H1 (cell line): ENCODE results near the gene TMEM147. TPM values are rescaled to one million over a fixed set of nuclear protein-coding genes. Genes with fewer than 3 reads are reported as not detected.

Source experiments
- CTCF ChIA-PET: fragments of 300-600 bp; sonication (Branson Sonifier 250); formaldehyde crosslinking; loops from one replicate; lab custom pipeline; 2021; ENCODE audit not compliant: partially characterized antibody; lab: Charles Lee
- POLR2A ChIA-PET: fragments of 300-600 bp; sonication (Branson Sonifier 250); formaldehyde crosslinking; loops from one replicate; lab custom pipeline; 2021; ENCODE audit warnings: inconsistent platforms; ENCODE audit not compliant: partially characterized antibody; lab: Charles Lee
- DNase-seq, 2 experiments: peaks; one replicate each; pipeline versions ENCODE4 v3.0.0 to v3.0.0-alpha.2; 2010 to 2022; ENCODE audit warnings: low spot score in 2 of 2, low read depth in 1 of 2, mixed read lengths in 1 of 2
- FAIRE-seq: peaks from 2 replicates; lab custom pipeline; 2011; peaks lifted over from hg19 to GRCh38; lab: Jason Lieb, UNC
- H2AFZ ChIP-seq: 2 replicates; pipeline ENCODE4 v1.8.1; 2012; ENCODE audit warnings: low read length, inconsistent platforms
- H2AK5ac ChIP-seq: 2 replicates; pipeline ENCODE4 v1.6.1; 2013; ENCODE audit warnings: low read depth, low read length
- H2BK120ac ChIP-seq: replicated peaks from 2 replicates; pipeline ENCODE3; 2013; ENCODE audit warnings: low read depth, low read length, inconsistent platforms
- H2BK12ac ChIP-seq: 2 replicates; pipeline ENCODE4 v1.6.1; 2013; ENCODE audit warnings: low read depth, low read length
- H2BK15ac ChIP-seq: 2 replicates; pipeline ENCODE4 v1.6.1; 2013; ENCODE audit warnings: low read length
- H2BK20ac ChIP-seq: 2 replicates; pipeline ENCODE4 v1.6.1; 2013; ENCODE audit warnings: low read length
- H2BK5ac ChIP-seq: 2 replicates; pipeline ENCODE4 v1.6.1; 2013; ENCODE audit warnings: low read depth, low read length
- H3K14ac ChIP-seq: 2 replicates; pipeline ENCODE4 v1.6.1; 2013; ENCODE audit warnings: inconsistent platforms; ENCODE audit not compliant: insufficient read length
- H3K18ac ChIP-seq: 2 replicates; pipeline ENCODE4 v1.6.1; 2013; ENCODE audit warnings: low read length; ENCODE audit errors: extremely low read depth
- H3K23ac ChIP-seq: 2 replicates; pipeline ENCODE4 v1.6.1; 2013; ENCODE audit warnings: inconsistent platforms; ENCODE audit not compliant: insufficient read length
- H3K23me2 ChIP-seq: 2 replicates; pipeline ENCODE4 v1.6.1; 2013; ENCODE audit warnings: low read depth, low read length
- H3K27ac ChIP-seq: 2 replicates; pipeline ENCODE4 v1.6.1; 2011; ENCODE audit warnings: low read depth, low read length, inconsistent platforms
- H3K27me3 ChIP-seq, 4 experiments: replicated peaks in 1 of 4; 1 replicate in 1 of 4; 2 replicates in 3 of 4; pipeline versions ENCODE4 v1.6.1 to v1.8.1; 2011 to 2013; ENCODE audit warnings: low read length in 3 of 4, mild to moderate bottlenecking in 3 of 4, inconsistent platforms in 2 of 4, mixed read lengths in 2 of 4, moderate library complexity in 1 of 4; ENCODE audit not compliant: control insufficient read depth in 3 of 4, insufficient read depth in 3 of 4; ENCODE audit errors: extremely low read depth in 1 of 4
- H3K36me3 ChIP-seq, 4 experiments: 2 replicates each; pipeline versions ENCODE4 v1.6.1 to v1.8.1; 2011 to 2013; ENCODE audit warnings: mild to moderate bottlenecking in 4 of 4, low read length in 3 of 4, moderate library complexity in 2 of 4, control low read depth in 1 of 4, inconsistent platforms in 1 of 4; ENCODE audit not compliant: insufficient read depth in 4 of 4, control insufficient read depth in 2 of 4
- H3K4ac ChIP-seq: replicated peaks from 2 replicates; pipeline ENCODE3; 2013; ENCODE audit warnings: low read length, low read depth, mixed read lengths, inconsistent platforms; ENCODE audit not compliant: insufficient read length
- H3K4me1 ChIP-seq, 4 experiments: replicated peaks in 1 of 4; 1 replicate in 1 of 4; 2 replicates in 3 of 4; pipeline versions ENCODE4 v1.6.1 to v1.8.1; 2011 to 2013; ENCODE audit warnings: low read length in 3 of 4, inconsistent platforms in 2 of 4, mixed read lengths in 1 of 4; ENCODE audit not compliant: insufficient read depth in 4 of 4, control insufficient read depth in 3 of 4
- H3K4me2 ChIP-seq, 2 experiments: 2 replicates each; pipeline versions ENCODE4 v1.6.1 to v1.8.1; 2011 to 2013; ENCODE audit warnings: low read depth in 2 of 2, low read length in 2 of 2, control low read depth in 1 of 2, inconsistent platforms in 1 of 2, mild to moderate bottlenecking in 1 of 2; ENCODE audit not compliant: insufficient read depth in 1 of 2
- H3K4me3 ChIP-seq, 4 experiments: fragments of 200-600, 300-600 bp in 1 of 4; sonication (generic), shearing (Covaris generic), sonication (Bioruptor Twin) in 1 of 4; 2 replicates each; pipeline versions ENCODE4 v1.5.1 to v1.8.1; 2011 to 2016; ENCODE audit warnings: low read length in 4 of 4, low read depth in 3 of 4, control low read depth in 2 of 4, inconsistent platforms in 2 of 4, mild to moderate bottlenecking in 2 of 4, mixed read lengths in 1 of 4, moderate library complexity in 1 of 4; ENCODE audit not compliant: insufficient read depth in 2 of 4; ENCODE audit errors: extremely low read depth in 1 of 4
- H3K56ac ChIP-seq: replicated peaks from 2 replicates; pipeline ENCODE3; 2013; ENCODE audit warnings: low read depth, mild to moderate bottlenecking, mixed read lengths, low read length, inconsistent platforms; ENCODE audit not compliant: insufficient read length
- H3K79me1 ChIP-seq: 2 replicates; pipeline ENCODE4 v1.6.1; 2013; ENCODE audit warnings: low read depth, low read length, control low read depth
- H3K79me2 ChIP-seq, 2 experiments: 2 replicates each; pipeline versions ENCODE4 v1.6.1 to v1.8.1; 2012 to 2013; ENCODE audit warnings: low read length in 2 of 2, mild to moderate bottlenecking in 2 of 2, inconsistent platforms in 1 of 2; ENCODE audit not compliant: insufficient read depth in 2 of 2, control insufficient read depth in 1 of 2
- H3K9ac ChIP-seq, 4 experiments: replicated peaks in 1 of 4; 1 replicate in 1 of 4; 2 replicates in 3 of 4; pipeline versions ENCODE4 v1.6.1 to v1.8.1; 2011 to 2013; ENCODE audit warnings: low read depth in 3 of 4, low read length in 3 of 4, control low read depth in 2 of 4, mild to moderate bottlenecking in 2 of 4, moderate library complexity in 2 of 4, inconsistent platforms in 1 of 4; ENCODE audit errors: extremely low read depth in 1 of 4
- H3K9me3 ChIP-seq, 2 experiments: 2 replicates each; pipeline versions ENCODE4 v1.6.1 to v1.8.1; 2012 to 2013; ENCODE audit warnings: mild to moderate bottlenecking in 2 of 2, moderate library complexity in 2 of 2, control low read depth in 1 of 2, inconsistent platforms in 1 of 2, low read depth in 1 of 2, low read length in 1 of 2, mixed read lengths in 1 of 2; ENCODE audit not compliant: insufficient read depth in 2 of 2
- H4K20me1 ChIP-seq, 2 experiments: replicated peaks in 1 of 2; 2 replicates each; pipeline versions ENCODE3 to v1.8.1; 2011 to 2013; ENCODE audit warnings: inconsistent platforms in 2 of 2, low read length in 2 of 2, mild to moderate bottlenecking in 1 of 2; ENCODE audit not compliant: insufficient read depth in 2 of 2, control insufficient read depth in 1 of 2
- H4K5ac ChIP-seq: 2 replicates; pipeline ENCODE4 v1.6.1; 2013; ENCODE audit warnings: low read length, low read depth, mixed read lengths, inconsistent platforms; ENCODE audit not compliant: insufficient read length
- H4K8ac ChIP-seq: 2 replicates; pipeline ENCODE4 v1.8.0; 2013; ENCODE audit warnings: mild to moderate bottlenecking, moderate library complexity, low read length, inconsistent platforms; ENCODE audit not compliant: insufficient read depth; ENCODE audit errors: extremely low read depth
- H4K91ac ChIP-seq: replicated peaks from 2 replicates; pipeline ENCODE3; 2013; ENCODE audit warnings: low read length, mixed read lengths, inconsistent platforms; ENCODE audit not compliant: insufficient read length
- CREB1 ChIP-seq: IDR thresholded peaks from 2 replicates; pipeline ENCODE4 v1.6.1; 2012; ENCODE audit warnings: inconsistent platforms
- PHF8 ChIP-seq: fragments of 200-600 bp; sonication (generic); conservative IDR thresholded peaks from 2 replicates; pipeline ENCODE4 v1.7.1; 2012; ENCODE audit warnings: low read depth, mild to moderate bottlenecking, inconsistent platforms, low read length, moderate library complexity
- WGBS, 2 experiments: shearing (Covaris generic) in 1 of 2; methylation state at CpG; one replicate each; pipeline versions ENCODE4 v1.1.6 to v1.1.7; 2013 to 2015; ENCODE audit warnings: low lambda C conversion rate in 2 of 2, mixed read lengths in 2 of 2, inconsistent platforms in 1 of 2, low coverage in 1 of 2, missing lambda C conversion rate in 1 of 2; ENCODE audit not compliant: insufficient replicate concordance in 2 of 2, insufficient coverage in 1 of 2, insufficient read length in 1 of 2; ENCODE audit errors: extremely low coverage in 1 of 2, missing lambda C conversion rate in 1 of 2; 5-methylcytosine and 5-hydroxymethylcytosine counted together
- polyA plus RNA-seq, 7 experiments: library from polyadenylated mRNA; depleted of rRNA in 3 of 7; stranded (reverse) in 5 of 7; unstranded in 2 of 7; fragments of >200 nt in 5 of 7; fragments of 200-250 nt in 2 of 7; gene quantifications; 1 replicate in 5 of 7; 2 replicates in 1 of 7; 4 replicates in 1 of 7; pipeline versions ENCODE4 v1.2.1 to v1.2.3, GENCODE V29; 2011 to 2013; ENCODE audit warnings: missing spikeins in 2 of 7, mixed read lengths in 2 of 7
- total RNA-seq: library from RNA; stranded (reverse); fragmentation: NEBNext Ultra II Directional; extraction: Animal tissue kit (Norgen Biotek cat#: 25700); gene quantifications from 2 replicates; pipeline ENCODE4 v1.2.1, GENCODE V29; 2021

Gene TMEM147
- total and polyA plus RNA-seq, 2 of the 8 experiments (the other 6 are each of a cell fraction or from before 2014, with no cell fraction given) = 159 to 418 TPM

DNA sequence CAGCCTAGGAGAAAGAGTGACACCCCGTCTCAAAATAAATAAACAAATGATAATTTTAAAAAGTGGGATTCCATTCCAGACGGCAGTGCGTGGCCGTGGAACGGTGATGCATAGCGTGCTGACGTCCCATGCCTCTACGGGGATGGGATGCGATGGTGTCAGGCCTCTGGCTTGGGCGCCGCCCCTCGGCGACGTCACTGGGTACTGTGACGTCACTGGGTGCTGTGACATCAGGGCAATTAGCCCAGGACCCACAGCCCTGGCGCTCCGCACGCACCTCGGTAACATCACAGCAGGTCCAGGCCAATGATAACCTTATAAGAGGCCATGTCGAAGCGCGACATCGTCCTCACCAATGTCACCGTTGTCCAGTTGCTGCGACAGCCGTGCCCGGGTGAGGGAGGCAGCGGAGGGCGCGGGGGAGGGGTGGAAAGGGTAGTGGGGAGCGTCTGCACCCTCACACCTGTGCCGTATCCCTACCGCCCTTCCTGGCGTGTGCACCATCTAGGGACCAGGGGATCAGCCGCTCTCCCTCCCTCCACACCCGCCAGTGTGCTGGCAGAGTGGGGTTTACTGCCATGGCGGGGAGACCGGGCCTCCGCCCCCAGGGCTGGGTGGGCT, 12.1 kb upstream of the TMEM147 start, which contains the start of gene GAPDHS:
Gene GAPDHS (plus strand): TSS at position 256 of the 621 bp plus-strand sequence. CDS start 72 bp downstream, at position 328.
- DNase-seq = peak in 1 of 2 experiments; percentile 79

More for the DNA sequence above, 12.1 kb upstream of the TMEM147 start, which contains the start of gene GAPDHS:
- 0 out of 7 replicates have a peak within 1 kb of the TSS, but pooled peaks of 1 of the 4 experiments have one; percentile 3 for H3K9ac ChIP-seq
- TF ChIP-seq CREB1 = peak; percentile 97
- TF ChIP-seq PHF8 = no peak
- TF ChIP-seq, all 59 proteins: peak for 1
- no peak within 1 kb of the TSS for H2BK20ac ChIP-seq
- FAIRE-seq = no peak
- no peak within 1 kb of the TSS for H4K5ac ChIP-seq
- no peak within 1 kb of the TSS; the same call in 1 of the 2 replicates for H3K18ac ChIP-seq
- H3K4me1 ChIP-seq = peaks cover 0 to 18% (median 9%) of the 10 kb centered on the region in 4 experiments; a peak in 5 of 7 replicates
- no peak within 1 kb of the TSS for H2AK5ac ChIP-seq
- H3K23me2 ChIP-seq = peaks cover 4% of the 10 kb centered on the region; the same call in 1 of the 2 replicates
- no peaks in the 10 kb centered on the region for H3K9me3 ChIP-seq
- peak within 1 kb of the TSS; percentile 42; the same call in 1 of the 2 replicates for H2AFZ ChIP-seq
- POLR2A ChIA-PET = interaction anchor here (0.8 to 4.2 kb wide), 6 partner anchors 10 to 44 kb away, joined by 3 to 19 read pairs (median 4); no protein-coding TSS in a partner anchor
- CTCF ChIA-PET = interaction anchor here (1.5 to 2.1 kb wide), 2 partner anchors 15 to 113 kb away, joined by 3 to 9 read pairs; no protein-coding TSS in a partner anchor
- no peak within 1 kb of the TSS for H3K4ac ChIP-seq
- H2BK12ac ChIP-seq = peak within 1 kb of the TSS; percentile 46; the same call in 1 of the 2 replicates
- H3K79me2 ChIP-seq = no peaks in the 10 kb centered on the region
- WGBS, 2 experiments = 62% methylated on average over 34 of the region's 39 CpGs; no CpG with 5 or more reads in 1 of the 2 experiments
- peak within 1 kb of the TSS in 3 of 4 experiments; percentile 45 to 55 (median 52); a peak in 7 of 8 replicates for H3K4me3 ChIP-seq
- H3K27ac ChIP-seq = no peak within 1 kb of the TSS
- no peak within 1 kb of the TSS for H2BK120ac ChIP-seq
- H3K14ac ChIP-seq = no peak within 1 kb of the TSS
- H4K91ac ChIP-seq = no peak within 1 kb of the TSS
- H2BK5ac ChIP-seq = no peak within 1 kb of the TSS
- H4K8ac ChIP-seq = no peak within 1 kb of the TSS
- no peaks in the 10 kb centered on the region for H3K36me3 ChIP-seq
- no peak within 1 kb of the TSS for H3K56ac ChIP-seq
- peak within 1 kb of the TSS; percentile 4; the same call in 1 of the 2 replicates for H2BK15ac ChIP-seq
- no peaks in the 10 kb centered on the region for H4K20me1 ChIP-seq
- peaks cover 0 to 17% (median 14%) of the 10 kb centered on the region in 4 experiments; a peak in 6 of 7 replicates for H3K27me3 ChIP-seq
- no peak within 1 kb of the TSS for H3K23ac ChIP-seq
- peak within 1 kb of the TSS; percentile 62 to 83 for H3K4me2 ChIP-seq
- no peaks in the 10 kb centered on the region; the same call in 1 of the 2 replicates for H3K79me1 ChIP-seq
